Tibial nerve (tissue), 4 donors: Measurements from ENCODE around the gene NTNG2.

Source experiments
- EP300 ChIP-seq, 2 donors: sonication (generic); formaldehyde crosslinking; IDR thresholded peaks; one replicate each; pipeline ENCODE4 v1.6.1; 2017; ENCODE audit warnings: antibody characterized with exemption in 2 of 2, mild to moderate bottlenecking in 1 of 2
- POLR2A ChIP-seq, 2 donors: fragments of 450-650 bp; IDR thresholded peaks; one replicate each; pipeline ENCODE4 v1.6.1; 2017; ENCODE audit warnings: antibody characterized with exemption in 2 of 2, mild to moderate bottlenecking in 2 of 2, moderate library complexity in 2 of 2
- TF ChIP-seq, protein P1 (sequence below), 5 experiments: fragments of 200-600 bp in 3 of 5; fragments of 450-650 bp in 2 of 5; sonication (generic) in 3 of 5; IDR thresholded peaks; one replicate each; pipeline ENCODE4 v1.5.1; 2016 to 2019; ENCODE audit warnings: antibody characterized with exemption in 5 of 5, mild to moderate bottlenecking in 3 of 5, moderate library complexity in 2 of 5

DNA sequence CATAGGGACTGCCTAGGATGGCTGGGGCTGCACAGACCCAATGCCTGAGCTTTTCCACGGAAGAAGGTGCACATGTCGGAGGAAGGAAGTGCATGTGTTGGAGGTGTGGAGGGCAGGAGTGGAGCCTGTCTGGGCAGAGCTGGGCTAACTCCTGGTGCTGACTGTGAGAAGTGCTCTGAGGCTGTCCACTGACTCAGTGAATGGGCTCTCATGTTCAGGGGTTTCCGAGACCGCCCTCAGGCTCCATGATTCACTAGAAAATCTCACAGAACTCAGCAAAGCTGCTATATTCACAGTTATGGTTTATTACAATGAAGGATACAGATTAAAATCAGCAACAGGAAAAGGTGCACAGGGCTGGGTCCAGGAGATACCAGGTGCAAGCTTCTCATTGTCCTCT, 37.2 kb downstream of the NTNG2 start:
- TF ChIP-seq, protein P1, sequence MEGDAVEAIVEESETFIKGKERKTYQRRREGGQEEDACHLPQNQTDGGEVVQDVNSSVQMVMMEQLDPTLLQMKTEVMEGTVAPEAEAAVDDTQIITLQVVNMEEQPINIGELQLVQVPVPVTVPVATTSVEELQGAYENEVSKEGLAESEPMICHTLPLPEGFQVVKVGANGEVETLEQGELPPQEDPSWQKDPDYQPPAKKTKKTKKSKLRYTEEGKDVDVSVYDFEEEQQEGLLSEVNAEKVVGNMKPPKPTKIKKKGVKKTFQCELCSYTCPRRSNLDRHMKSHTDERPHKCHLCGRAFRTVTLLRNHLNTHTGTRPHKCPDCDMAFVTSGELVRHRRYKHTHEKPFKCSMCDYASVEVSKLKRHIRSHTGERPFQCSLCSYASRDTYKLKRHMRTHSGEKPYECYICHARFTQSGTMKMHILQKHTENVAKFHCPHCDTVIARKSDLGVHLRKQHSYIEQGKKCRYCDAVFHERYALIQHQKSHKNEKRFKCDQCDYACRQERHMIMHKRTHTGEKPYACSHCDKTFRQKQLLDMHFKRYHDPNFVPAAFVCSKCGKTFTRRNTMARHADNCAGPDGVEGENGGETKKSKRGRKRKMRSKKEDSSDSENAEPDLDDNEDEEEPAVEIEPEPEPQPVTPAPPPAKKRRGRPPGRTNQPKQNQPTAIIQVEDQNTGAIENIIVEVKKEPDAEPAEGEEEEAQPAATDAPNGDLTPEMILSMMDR (IDR thresholded peaks at IDR 0.05) = no peak
- no peak for TF ChIP-seq POLR2A (IDR thresholded peaks at IDR 0.05)
- no peak for TF ChIP-seq EP300 (IDR thresholded peaks at IDR 0.05)
